ENCODE results near the gene CWC27.

CWC27 gene

GRCh38 chr5:64786372-64786771 lies 17.6 kb downstream of the CWC27 start:
- Histone ChIP-seq H3K27me3 (no peaks in the 10 kb centered on the region), H3K4me3 (ENCODE audit: low read depth in 1 of 2, low read length in 1 of 2) (no peak overlapping the region), H3K9me3 (no peaks in the 10 kb centered on the region), H3K27ac (no peak overlapping the region), H3K36me3 (peaks cover 7% of the 10 kb centered on the region), H3K4me1 (ENCODE audit: control insufficient read depth in 1 of 2, insufficient read depth in 1 of 2, low read depth in 1 of 2, low read length in 1 of 2) (peaks cover 4 to 5% of the 10 kb centered on the region in 2 experiments)
- TF ChIP-seq CTCF (IDR thresholded peaks at IDR 0.05) = no peak

- Histone ChIP-seq H3K27me3 (no peaks in the 10 kb centered on the region), H3K4me1 (ENCODE audit: control insufficient read depth in 1 of 2, insufficient read depth in 1 of 2, low read depth in 1 of 2, low read length in 1 of 2) (peaks cover 4 to 5% of the 10 kb centered on the region in 2 experiments), H3K27ac (no peak overlapping the region), H3K4me3 (ENCODE audit: low read depth in 1 of 2, low read length in 1 of 2) (no peak overlapping the region), H3K9me3 (no peaks in the 10 kb centered on the region), H3K36me3 (peaks cover 9% of the 10 kb centered on the region)
- no peak for TF ChIP-seq CTCF (IDR thresholded peaks at IDR 0.05)
Observed at GRCh38 chr5:64788156-64788555, 19.4 kb downstream of the CWC27 start.

GRCh38 chr5:64789457-64789856 lies 20.7 kb downstream of the CWC27 start:
- peaks cover 3 to 4% of the 10 kb centered on the region in 2 experiments for H3K4me1 ChIP-seq (ENCODE audit: control insufficient read depth in 1 of 2, insufficient read depth in 1 of 2, low read depth in 1 of 2, low read length in 1 of 2)
- no peak overlapping the region for H3K4me3 ChIP-seq (ENCODE audit: low read depth in 1 of 2, low read length in 1 of 2)
- H3K27me3 ChIP-seq = no peaks in the 10 kb centered on the region
- TF ChIP-seq CTCF (IDR thresholded peaks at IDR 0.05) = no peak
- no peak overlapping the region for H3K27ac ChIP-seq
- no peaks in the 10 kb centered on the region for H3K9me3 ChIP-seq
- peaks cover 9% of the 10 kb centered on the region for H3K36me3 ChIP-seq

- Histone ChIP-seq H3K4me3 (ENCODE audit: low read depth in 1 of 2, low read length in 1 of 2) (no peak overlapping the region), H3K27ac (no peak overlapping the region), H3K36me3 (peaks cover 9% of the 10 kb centered on the region), H3K27me3 (no peaks in the 10 kb centered on the region), H3K9me3 (no peaks in the 10 kb centered on the region), H3K4me1 (ENCODE audit: control insufficient read depth in 1 of 2, insufficient read depth in 1 of 2, low read depth in 1 of 2, low read length in 1 of 2) (no peaks in the 10 kb centered on the region)
- TF ChIP-seq CTCF (IDR thresholded peaks at IDR 0.05) = no peak
Observed at GRCh38 chr5:64790210-64790609, 21.5 kb downstream of the CWC27 start.

GRCh38 chr5:64792469-64792868 lies 23.7 kb downstream of the CWC27 start:
- no peaks in the 10 kb centered on the region for H3K27me3 ChIP-seq
- H3K4me1 ChIP-seq (ENCODE audit: control insufficient read depth in 1 of 2, insufficient read depth in 1 of 2, low read depth in 1 of 2, low read length in 1 of 2) = no peaks in the 10 kb centered on the region
- H3K36me3 ChIP-seq = peaks cover 3% of the 10 kb centered on the region
- H3K9me3 ChIP-seq = no peaks in the 10 kb centered on the region
- H3K27ac ChIP-seq = no peak overlapping the region
- no peak for TF ChIP-seq CTCF (IDR thresholded peaks at IDR 0.05)
- H3K4me3 ChIP-seq (ENCODE audit: low read depth in 1 of 2, low read length in 1 of 2) = no peak overlapping the region
